GM12801 (cell line): ENCODE measurements around the gene PADI2.

Experiments used
- TF ChIP-seq, protein P1 (sequence below): IDR thresholded peaks from one replicate; pipeline ENCODE4 v1.5.1; 2011; ENCODE audit warnings: control low read depth; ENCODE audit not compliant: insufficient read length; ENCODE audit errors: extremely low read depth

The PADI2 gene

GRCh38 chr1:17040135-17040534 lies 79.1 kb downstream of the PADI2 start:
- TF ChIP-seq, protein P1, sequence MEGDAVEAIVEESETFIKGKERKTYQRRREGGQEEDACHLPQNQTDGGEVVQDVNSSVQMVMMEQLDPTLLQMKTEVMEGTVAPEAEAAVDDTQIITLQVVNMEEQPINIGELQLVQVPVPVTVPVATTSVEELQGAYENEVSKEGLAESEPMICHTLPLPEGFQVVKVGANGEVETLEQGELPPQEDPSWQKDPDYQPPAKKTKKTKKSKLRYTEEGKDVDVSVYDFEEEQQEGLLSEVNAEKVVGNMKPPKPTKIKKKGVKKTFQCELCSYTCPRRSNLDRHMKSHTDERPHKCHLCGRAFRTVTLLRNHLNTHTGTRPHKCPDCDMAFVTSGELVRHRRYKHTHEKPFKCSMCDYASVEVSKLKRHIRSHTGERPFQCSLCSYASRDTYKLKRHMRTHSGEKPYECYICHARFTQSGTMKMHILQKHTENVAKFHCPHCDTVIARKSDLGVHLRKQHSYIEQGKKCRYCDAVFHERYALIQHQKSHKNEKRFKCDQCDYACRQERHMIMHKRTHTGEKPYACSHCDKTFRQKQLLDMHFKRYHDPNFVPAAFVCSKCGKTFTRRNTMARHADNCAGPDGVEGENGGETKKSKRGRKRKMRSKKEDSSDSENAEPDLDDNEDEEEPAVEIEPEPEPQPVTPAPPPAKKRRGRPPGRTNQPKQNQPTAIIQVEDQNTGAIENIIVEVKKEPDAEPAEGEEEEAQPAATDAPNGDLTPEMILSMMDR = no peak

DNA sequence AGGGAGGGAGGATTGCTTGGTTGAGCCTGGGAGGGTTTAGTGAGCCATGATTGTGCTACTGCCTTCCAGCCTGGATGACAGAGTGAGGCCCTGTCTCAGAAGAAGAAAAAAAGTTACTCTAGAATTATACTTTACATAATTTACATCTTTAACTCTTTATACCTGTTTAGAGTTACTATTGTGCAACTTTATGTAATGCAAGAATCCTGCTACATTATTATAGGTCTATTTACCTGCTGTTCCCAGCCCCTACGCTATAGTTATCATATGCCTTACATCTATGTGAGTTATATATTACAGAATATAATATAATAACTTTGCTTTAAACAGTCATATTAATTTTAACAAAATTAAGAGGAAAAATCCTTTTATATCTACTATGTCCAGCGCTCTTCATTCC lies 79.7 kb downstream of the PADI2 start:
- TF ChIP-seq, protein P1 = no peak

- TF ChIP-seq, protein P1 = no peak
Observed at GRCh38 chr1:17033481-17033880, 85.8 kb downstream of the PADI2 start.

DNA sequence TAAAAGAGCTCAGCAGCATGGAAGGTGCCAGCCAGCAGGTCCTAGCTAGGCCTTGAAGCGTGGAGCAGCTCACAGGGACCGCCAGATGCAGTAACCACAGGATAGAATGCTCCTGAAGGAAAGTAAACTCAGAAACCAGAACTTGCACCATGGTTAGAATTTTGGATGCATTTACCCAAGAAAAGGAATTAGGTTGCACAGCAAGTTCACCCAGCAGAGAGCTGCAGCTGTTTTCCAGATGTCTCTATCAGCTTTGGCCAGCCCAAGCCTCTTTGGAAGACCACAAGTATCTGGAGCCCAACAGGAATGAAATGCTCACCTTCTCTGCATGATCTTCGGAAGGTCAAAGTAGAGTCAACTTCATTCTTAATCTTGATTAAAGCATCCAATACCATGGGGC lies 86.5 kb downstream of the PADI2 start:
- TF ChIP-seq, protein P1 = no peak

DNA sequence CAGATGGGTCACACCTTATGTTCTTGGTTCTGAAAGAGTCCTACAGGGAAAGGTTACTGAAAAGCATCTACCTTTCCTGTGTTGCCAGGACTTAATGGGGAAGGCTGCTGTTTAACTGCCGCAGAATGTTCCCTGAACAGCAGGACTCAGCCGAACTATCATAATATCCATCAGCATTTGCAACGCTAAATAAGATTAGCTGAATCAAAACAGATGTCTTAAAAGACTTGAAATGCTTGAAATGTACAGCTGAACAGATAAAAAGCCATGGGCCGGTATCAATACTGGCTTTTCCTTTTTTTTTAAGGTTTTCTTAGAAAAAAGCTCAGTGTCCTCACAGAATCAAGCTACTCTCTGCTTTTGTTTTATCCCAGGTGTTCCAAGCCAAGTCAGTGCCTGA lies 87.8 kb downstream of the PADI2 start:
- TF ChIP-seq, protein P1 = no peak

DNA sequence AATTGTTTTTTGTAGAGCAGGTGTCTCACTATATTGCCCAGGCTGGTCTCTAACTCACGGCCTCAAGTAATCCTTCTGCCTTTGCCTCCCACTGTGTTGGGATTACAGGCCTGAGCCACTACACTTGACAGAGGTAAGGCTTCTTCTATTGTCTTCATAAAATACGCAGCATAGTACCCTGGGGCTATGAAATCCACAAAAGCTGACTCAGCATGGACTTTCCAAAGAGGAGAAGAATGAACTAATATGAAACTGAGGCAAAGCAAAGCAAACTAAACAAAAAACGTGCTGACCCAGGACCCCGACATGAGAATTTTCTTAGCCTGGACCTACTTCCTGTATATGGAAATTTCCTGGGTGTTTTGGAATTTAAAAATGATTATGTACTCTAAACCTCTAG lies 89.0 kb downstream of the PADI2 start:
- TF ChIP-seq, protein P1 = no peak

- TF ChIP-seq, protein P1 = no peak
Observed at GRCh38 chr1:17028662-17029188, 90.5 kb downstream of the PADI2 start.
